Activated T-helper 1 cell treated with anti-CD3 and anti-CD28 coated beads, Interleukin-12 subunit alpha, Interleukin-12 subunit beta, Interleukin-2, Interleukin-4 antibody, amounts not matched to agents 30 ng/mL and 10 ng/mL and 1 ng/mL, durations not matched to agents 14 hours and 24 hours and 36 hours (primary cell): Measurements from ENCODE around the gene HOXC10. TPM values are rescaled to one million over a fixed set of nuclear protein-coding genes. Genes with fewer than 3 reads are reported as not detected.

Experiments
- DNase-seq: peaks from one replicate; pipeline ENCODE4 v3.0.0; 2021; ENCODE audit warnings: low spot score
- H3K27ac Mint-ChIP-seq: one replicate; pipeline ENCODE4 v1.8.0; 2021; ENCODE audit warnings: mild to moderate bottlenecking, mixed read lengths
- H3K27me3 Mint-ChIP-seq: one replicate; pipeline ENCODE4 v1.8.0; 2022; ENCODE audit warnings: mild to moderate bottlenecking, moderate library complexity, mixed read lengths; ENCODE audit not compliant: insufficient read depth
- H3K36me3 Mint-ChIP-seq: one replicate; pipeline ENCODE4 v1.8.0; 2021; ENCODE audit warnings: low read depth, mixed read lengths
- H3K4me1 Mint-ChIP-seq: one replicate; pipeline ENCODE4 v1.8.0; 2021; ENCODE audit warnings: low read depth, mixed read lengths
- H3K4me3 Mint-ChIP-seq: one replicate; pipeline ENCODE4 v1.8.0; 2021; ENCODE audit warnings: mild to moderate bottlenecking, moderate library complexity, mixed read lengths
- H3K9me3 Mint-ChIP-seq: one replicate; pipeline ENCODE4 v1.8.0; 2021; ENCODE audit warnings: mixed read lengths
- intact Hi-C: fragments of 100-400 bp; cut with micrococcal nuclease; formaldehyde crosslinking; loops from one replicate; pipeline ENCODE4 v1.15.1; 2024
- total RNA-seq: library from RNA; stranded (reverse); gene quantifications from 2 replicates; pipeline ENCODE4 v1.2.3, GENCODE V29; 2022

HOXC10 gene
- total RNA-seq, 1 donor from 2014 or later, result not detected

DNA sequence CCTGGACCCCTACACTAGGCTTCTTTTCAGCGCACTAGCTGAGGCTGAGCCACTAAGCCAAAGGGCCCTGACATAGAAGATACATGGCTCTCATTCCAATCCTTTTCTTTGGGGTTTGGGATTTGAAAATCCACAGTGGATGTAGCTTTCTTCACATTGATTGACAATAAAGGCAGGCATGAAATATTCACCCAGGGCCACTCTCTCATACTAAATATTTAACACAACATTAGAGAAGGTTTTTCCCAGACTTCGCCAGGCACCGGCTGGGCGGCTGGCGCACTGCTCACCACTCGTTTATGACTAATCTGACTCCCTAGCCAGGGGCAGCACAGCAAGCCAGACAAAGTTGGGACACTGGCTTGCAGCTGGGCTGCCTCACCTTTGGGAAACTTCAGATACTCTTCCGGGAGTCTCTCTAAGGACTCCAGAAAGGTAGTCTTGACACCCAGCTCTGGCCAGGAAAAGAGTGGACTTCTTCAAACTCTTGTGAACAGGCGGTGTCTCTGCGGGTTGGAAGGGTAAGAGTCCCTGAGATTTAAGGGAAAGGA is 12.7 kb upstream of the HOXC10 start:
- no peak for DNase-seq
- Mint-ChIP-seq H3K36me3 (peaks cover 5% of the 10 kb centered on the region), H3K9me3 (no peaks in the 10 kb centered on the region), H3K4me1 (peaks cover 15% of the 10 kb centered on the region), H3K27ac (peak overlapping the region; percentile 29), H3K27me3 (peaks cover 90% of the 10 kb centered on the region), H3K4me3 (no peak overlapping the region)
- intact Hi-C loops, result loop anchor here (2.0 kb wide), 1 partner anchor 15 kb away; no protein-coding TSS in a partner anchor

GRCh38 chr12:53972722-53973235 is 12.2 kb upstream of the HOXC10 start, which contains the start of gene HOXC11:
HOXC11 (plus strand) TSS chr12:53973126; CDS start chr12:53973242, 116 bp downstream.
- Mint-ChIP-seq H3K27ac (peak within 1 kb of the TSS; percentile 66), H3K4me3 (peak within 1 kb of the TSS; percentile 37), H3K4me1 (peaks cover 15% of the 10 kb centered on the region), H3K9me3 (no peaks in the 10 kb centered on the region), H3K36me3 (peaks cover 5% of the 10 kb centered on the region), H3K27me3 (peaks cover 90% of the 10 kb centered on the region)
- no peak for DNase-seq
- intact Hi-C loops, result loop anchor here (2.0 kb wide), 1 partner anchor 16 kb away; no protein-coding TSS in a partner anchor

DNA sequence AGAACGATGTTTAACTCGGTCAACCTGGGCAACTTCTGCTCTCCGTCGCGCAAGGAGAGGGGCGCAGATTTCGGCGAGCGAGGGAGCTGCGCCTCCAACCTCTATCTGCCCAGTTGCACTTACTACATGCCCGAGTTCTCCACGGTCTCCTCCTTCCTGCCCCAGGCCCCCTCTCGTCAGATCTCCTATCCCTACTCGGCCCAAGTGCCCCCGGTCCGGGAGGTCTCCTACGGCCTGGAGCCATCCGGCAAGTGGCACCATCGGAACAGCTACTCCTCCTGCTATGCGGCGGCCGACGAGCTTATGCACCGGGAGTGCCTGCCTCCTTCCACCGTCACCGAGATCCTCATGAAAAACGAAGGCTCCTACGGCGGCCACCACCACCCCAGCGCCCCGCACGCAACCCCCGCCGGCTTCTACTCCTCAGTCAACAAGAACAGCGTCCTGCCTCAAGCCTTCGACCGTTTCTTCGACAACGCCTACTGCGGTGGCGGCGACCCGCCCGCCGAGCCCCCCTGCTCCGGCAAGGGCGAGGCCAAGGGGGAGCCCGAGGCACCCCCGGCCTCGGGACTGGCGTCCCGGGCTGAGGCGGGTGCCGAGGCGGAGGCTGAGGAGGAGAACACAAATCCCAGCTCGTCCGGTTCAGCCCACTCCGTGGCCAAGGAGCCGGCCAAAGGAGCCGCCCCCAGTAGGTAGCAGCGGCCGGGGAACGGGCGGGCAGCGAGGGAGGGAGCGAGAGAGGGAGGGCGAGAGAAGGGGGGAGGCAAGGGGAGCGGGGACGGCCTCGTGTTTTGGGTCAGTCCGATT is 11.5 kb upstream of the HOXC10 start:
- no peak for DNase-seq
- H3K36me3 Mint-ChIP-seq, result peaks cover 5% of the 10 kb centered on the region
- no peaks in the 10 kb centered on the region for H3K9me3 Mint-ChIP-seq
- intact Hi-C loops, result loop anchor here (2.0 kb wide), 1 partner anchor 17 kb away; no protein-coding TSS in a partner anchor
- H3K4me1 Mint-ChIP-seq, result peaks cover 15% of the 10 kb centered on the region
- H3K27me3 Mint-ChIP-seq, result peaks cover 89% of the 10 kb centered on the region
- H3K4me3 Mint-ChIP-seq, result peak overlapping the region; percentile 37
- peak overlapping the region; percentile 66 for H3K27ac Mint-ChIP-seq

DNA sequence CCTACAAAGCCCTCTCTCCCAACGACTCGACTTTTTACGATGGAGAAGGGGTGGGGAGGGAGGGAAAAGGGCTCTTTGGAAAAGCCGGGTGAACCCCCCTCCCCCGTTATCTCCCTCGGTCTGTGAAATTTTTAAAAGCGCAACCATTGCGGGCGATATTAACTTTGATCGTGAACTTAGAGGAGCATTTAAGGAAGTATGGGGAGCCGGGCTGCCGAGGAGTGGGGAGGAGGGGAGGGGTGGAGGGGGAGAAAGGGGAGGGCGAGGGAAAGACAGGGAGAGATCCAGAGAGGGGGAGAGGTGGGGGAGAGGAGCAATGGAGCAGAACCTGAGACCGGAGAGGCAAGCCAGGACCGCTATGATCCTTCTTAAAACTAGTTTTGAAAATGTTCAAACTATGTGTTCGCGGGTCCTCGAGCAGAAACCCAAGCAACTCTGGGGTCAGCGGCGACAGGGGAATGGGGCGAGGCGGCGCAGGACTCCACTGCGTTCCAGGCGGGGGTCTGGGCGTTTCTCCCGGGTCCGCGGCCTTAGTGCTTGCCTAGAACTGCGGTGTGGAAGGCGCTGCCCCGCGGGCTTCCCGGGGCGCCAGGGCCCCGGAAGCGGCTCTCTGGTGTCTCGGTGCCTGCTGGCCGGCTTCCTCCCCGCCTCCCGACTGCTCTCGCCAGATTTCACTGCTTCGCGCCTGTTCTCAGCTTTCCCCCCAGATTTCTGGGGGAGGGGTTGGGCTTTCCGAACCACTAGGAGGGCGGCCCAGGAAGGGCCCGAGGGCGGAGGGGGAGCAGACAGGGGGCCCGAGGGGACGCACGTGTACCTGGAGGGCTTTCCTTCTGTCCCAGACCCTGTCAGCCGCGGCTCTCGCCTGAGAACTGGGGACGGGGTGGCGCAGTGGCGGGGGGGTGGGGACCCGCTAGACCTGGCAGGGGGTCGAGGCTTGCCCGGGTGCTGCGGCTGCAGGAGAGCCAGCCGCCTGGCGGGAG is 10.6 kb upstream of the HOXC10 start, which contains the start of gene HOTAIR:
Gene HOTAIR, minus strand, starts transcription at position 871 of the 980 bp plus-strand sequence.
- intact Hi-C loops, result no loop called here
- Mint-ChIP-seq H3K9me3 (no peaks in the 10 kb centered on the region), H3K27ac (peak within 1 kb of the TSS; percentile 81), H3K36me3 (peaks cover 5% of the 10 kb centered on the region), H3K27me3 (peaks cover 89% of the 10 kb centered on the region), H3K4me3 (no peak within 1 kb of the TSS), H3K4me1 (peaks cover 15% of the 10 kb centered on the region)
- DNase-seq, result no peak

- H3K36me3 Mint-ChIP-seq, result peaks cover 6% of the 10 kb centered on the region
- H3K27me3 Mint-ChIP-seq, result peaks cover 89% of the 10 kb centered on the region
- no peak overlapping the region for H3K4me3 Mint-ChIP-seq
- no peaks in the 10 kb centered on the region for H3K9me3 Mint-ChIP-seq
- intact Hi-C loops, result no loop called here
- H3K27ac Mint-ChIP-seq, result no peak overlapping the region
- DNase-seq, result no peak
- H3K4me1 Mint-ChIP-seq, result peaks cover 15% of the 10 kb centered on the region
Observed at GRCh38 chr12:53975064-53975471, 9.9 kb upstream of the HOXC10 start.

GRCh38 chr12:53975479-53976152 is 9.3 kb upstream of the HOXC10 start:
- H3K9me3 Mint-ChIP-seq, result no peaks in the 10 kb centered on the region
- intact Hi-C loops, result no loop called here
- DNase-seq, result no peak
- no peak overlapping the region for H3K4me3 Mint-ChIP-seq
- peaks cover 15% of the 10 kb centered on the region for H3K4me1 Mint-ChIP-seq
- peaks cover 88% of the 10 kb centered on the region for H3K27me3 Mint-ChIP-seq
- peak overlapping the region; percentile 81 for H3K27ac Mint-ChIP-seq
- peaks cover 7% of the 10 kb centered on the region for H3K36me3 Mint-ChIP-seq

- Mint-ChIP-seq H3K27me3 (peaks cover 88% of the 10 kb centered on the region), H3K27ac (no peak overlapping the region), H3K4me3 (no peak overlapping the region), H3K9me3 (no peaks in the 10 kb centered on the region), H3K36me3 (peaks cover 7% of the 10 kb centered on the region), H3K4me1 (peaks cover 15% of the 10 kb centered on the region)
- intact Hi-C loops, result no loop called here
- no peak for DNase-seq
Observed at GRCh38 chr12:53976172-53976822, 8.6 kb upstream of the HOXC10 start.

GRCh38 chr12:53976823-53977595 is 7.9 kb upstream of the HOXC10 start:
- intact Hi-C loops, result no loop called here
- Mint-ChIP-seq H3K36me3 (peaks cover 7% of the 10 kb centered on the region), H3K9me3 (no peaks in the 10 kb centered on the region), H3K27ac (no peak overlapping the region), H3K4me1 (peaks cover 15% of the 10 kb centered on the region), H3K27me3 (peaks cover 87% of the 10 kb centered on the region), H3K4me3 (no peak overlapping the region)
- no peak for DNase-seq

DNA sequence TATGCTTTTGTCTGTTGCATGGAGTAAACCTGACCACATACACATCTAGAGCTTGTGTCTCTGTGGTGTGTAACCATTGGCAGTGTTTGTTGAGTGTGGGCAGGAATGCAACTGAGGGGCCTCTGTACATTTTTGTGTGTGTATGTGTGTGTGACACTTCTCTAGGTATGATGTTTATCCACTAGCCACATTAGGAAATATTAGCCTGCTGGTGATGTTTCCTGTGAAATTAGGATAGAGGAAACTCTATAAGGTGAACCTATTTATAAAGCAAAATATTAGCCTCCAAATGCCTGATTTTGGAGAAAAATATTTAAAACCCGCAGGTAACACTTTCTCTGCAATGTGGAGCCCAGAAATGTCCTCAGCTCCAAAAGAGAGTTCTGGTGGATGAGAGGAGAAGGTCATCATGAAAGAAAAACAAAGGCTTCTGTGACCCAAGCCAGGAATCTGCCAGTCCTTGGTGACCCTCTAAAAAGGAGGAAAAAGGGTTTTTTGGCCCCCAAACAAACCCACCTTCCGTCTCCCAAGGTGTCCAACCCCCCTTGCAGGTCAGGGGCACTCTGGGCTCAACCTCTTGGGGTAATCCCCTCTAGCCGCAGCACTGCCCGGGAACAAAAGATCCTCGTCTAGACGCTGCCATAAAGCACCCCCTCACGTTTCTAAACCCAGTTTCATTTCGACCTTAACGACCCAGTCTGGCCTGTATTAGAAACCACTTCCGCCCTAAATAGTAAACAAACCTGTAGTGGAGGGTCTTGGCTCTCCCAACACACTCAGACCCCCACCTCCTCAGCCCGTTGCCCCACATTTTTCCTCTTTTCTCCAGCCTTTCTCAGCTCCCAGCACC is 7.1 kb upstream of the HOXC10 start:
- Mint-ChIP-seq H3K36me3 (peaks cover 7% of the 10 kb centered on the region), H3K27ac (no peak overlapping the region), H3K9me3 (no peaks in the 10 kb centered on the region), H3K4me3 (no peak overlapping the region), H3K4me1 (peaks cover 14% of the 10 kb centered on the region), H3K27me3 (peaks cover 86% of the 10 kb centered on the region)
- intact Hi-C loops, result no loop called here
- no peak for DNase-seq

DNA sequence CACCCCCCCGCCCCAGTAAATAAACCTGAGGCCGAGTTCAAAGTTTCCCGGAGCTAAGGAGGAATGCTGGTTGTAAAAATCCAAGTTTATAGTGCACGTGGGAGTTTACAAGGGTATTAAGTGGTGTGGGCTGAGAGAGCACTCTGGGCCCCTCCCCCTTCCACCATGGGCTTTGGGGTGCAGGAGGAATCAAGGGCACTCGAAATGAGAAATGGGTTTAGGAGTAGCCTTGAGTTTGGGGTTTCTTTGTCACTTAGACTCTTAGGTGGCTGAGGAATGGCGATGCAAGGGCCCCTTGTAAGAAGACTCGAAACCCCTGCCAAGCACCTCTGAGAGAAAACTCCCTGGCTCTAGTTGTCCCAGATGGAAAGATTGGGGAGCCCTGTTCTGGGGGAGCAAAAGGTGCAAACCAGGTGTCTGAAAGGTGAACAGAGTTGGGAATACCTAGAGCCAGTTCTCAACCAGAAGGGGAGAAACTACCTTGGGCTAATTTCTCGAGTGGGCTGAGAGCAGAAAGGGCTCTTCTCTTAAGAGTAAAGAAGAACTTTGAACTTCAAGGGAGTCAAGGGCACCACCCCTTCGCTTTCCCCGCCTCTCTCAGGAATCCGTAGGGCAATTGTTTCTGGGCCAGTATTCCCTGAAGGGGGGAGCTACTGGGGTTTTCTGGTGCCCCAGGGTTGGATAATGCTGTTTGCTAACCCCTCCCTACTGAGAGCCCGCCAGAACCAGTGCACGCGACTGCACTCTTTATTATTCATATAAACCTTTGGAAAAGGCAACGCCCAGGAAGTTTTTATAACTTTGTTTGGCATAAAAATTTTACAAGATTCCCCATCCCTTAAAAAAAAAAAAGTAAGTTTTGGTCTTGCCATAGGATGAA is 6.2 kb upstream of the HOXC10 start:
- no peak for DNase-seq
- Mint-ChIP-seq H3K9me3 (no peaks in the 10 kb centered on the region), H3K27me3 (peaks cover 88% of the 10 kb centered on the region), H3K4me1 (peaks cover 9% of the 10 kb centered on the region), H3K4me3 (no peak overlapping the region), H3K27ac (no peak overlapping the region), H3K36me3 (peaks cover 4% of the 10 kb centered on the region)
- intact Hi-C loops, result no loop called here
